Breast epithelium (tissue), 3 donors: Measurements from ENCODE around the gene LHFPL3.

Experiments used
- POLR2A ChIP-seq: fragments of 450-650 bp; IDR thresholded peaks from one replicate; pipeline ENCODE4 v1.6.1; 2016; ENCODE audit warnings: antibody characterized with exemption, mild to moderate bottlenecking, moderate library complexity
- TF ChIP-seq, protein P1 (sequence below), 3 donors: fragments of 450-650 bp; IDR thresholded peaks; one replicate each; pipeline ENCODE4 v1.5.1; 2016 to 2017; ENCODE audit warnings: antibody characterized with exemption in 3 of 3, mild to moderate bottlenecking in 3 of 3, moderate library complexity in 3 of 3

GRCh38 chr7:104640506-104640905 is 312.1 kb downstream of the LHFPL3 start:
- TF ChIP-seq, protein P1, sequence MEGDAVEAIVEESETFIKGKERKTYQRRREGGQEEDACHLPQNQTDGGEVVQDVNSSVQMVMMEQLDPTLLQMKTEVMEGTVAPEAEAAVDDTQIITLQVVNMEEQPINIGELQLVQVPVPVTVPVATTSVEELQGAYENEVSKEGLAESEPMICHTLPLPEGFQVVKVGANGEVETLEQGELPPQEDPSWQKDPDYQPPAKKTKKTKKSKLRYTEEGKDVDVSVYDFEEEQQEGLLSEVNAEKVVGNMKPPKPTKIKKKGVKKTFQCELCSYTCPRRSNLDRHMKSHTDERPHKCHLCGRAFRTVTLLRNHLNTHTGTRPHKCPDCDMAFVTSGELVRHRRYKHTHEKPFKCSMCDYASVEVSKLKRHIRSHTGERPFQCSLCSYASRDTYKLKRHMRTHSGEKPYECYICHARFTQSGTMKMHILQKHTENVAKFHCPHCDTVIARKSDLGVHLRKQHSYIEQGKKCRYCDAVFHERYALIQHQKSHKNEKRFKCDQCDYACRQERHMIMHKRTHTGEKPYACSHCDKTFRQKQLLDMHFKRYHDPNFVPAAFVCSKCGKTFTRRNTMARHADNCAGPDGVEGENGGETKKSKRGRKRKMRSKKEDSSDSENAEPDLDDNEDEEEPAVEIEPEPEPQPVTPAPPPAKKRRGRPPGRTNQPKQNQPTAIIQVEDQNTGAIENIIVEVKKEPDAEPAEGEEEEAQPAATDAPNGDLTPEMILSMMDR (IDR thresholded peaks at IDR 0.05) = no peak
- no peak for TF ChIP-seq POLR2A
